GM23338 (cell line): ENCODE results near the gene CENPN. TPM values are rescaled to one million over a fixed set of nuclear protein-coding genes. Genes with fewer than 3 reads are reported as not detected.

Experiments
- ATAC-seq: fragments of 200-7000 bp; cut with Tn5 transposase; 3 replicates; pipeline ENCODE4 v1.9.1; 2020
- DNase-seq: peaks from one replicate; pipeline ENCODE4 v3.0.0-alpha.2; 2015; ENCODE audit warnings: low spot score
- H2AFZ ChIP-seq: fragments of 200-600 bp; sonication (generic); 2 replicates; pipeline ENCODE4 v1.8.0; 2016; ENCODE audit warnings: antibody characterized with exemption, mild to moderate bottlenecking, moderate library complexity
- H3F3A ChIP-seq: fragments of 200-600 bp; sonication (generic); replicated peaks from 2 replicates; pipeline ENCODE4 v1.8.0; 2017; ENCODE audit warnings: antibody characterized with exemption, mixed run types, low read depth
- H3K27ac ChIP-seq: fragments of 200-600 bp; sonication (generic); 2 replicates; pipeline ENCODE4 v1.6.1; 2016; ENCODE audit warnings: low read depth
- H3K27me3 ChIP-seq: fragments of 200-600 bp; sonication (generic); 2 replicates; pipeline ENCODE4 v1.8.0; 2016; ENCODE audit warnings: mild to moderate bottlenecking, mixed run types, moderate library complexity; ENCODE audit not compliant: insufficient read depth
- H3K36me3 ChIP-seq: fragments of 200-600 bp; sonication (generic); 2 replicates; pipeline ENCODE4 v1.8.0; 2016; ENCODE audit warnings: mild to moderate bottlenecking; ENCODE audit not compliant: insufficient read depth
- H3K4me1 ChIP-seq: fragments of 200-600 bp; sonication (generic); 2 replicates; pipeline ENCODE4 v1.8.0; 2016; ENCODE audit warnings: mild to moderate bottlenecking, moderate library complexity; ENCODE audit not compliant: insufficient read depth
- H3K4me2 ChIP-seq: fragments of 200-600 bp; sonication (generic); 2 replicates; pipeline ENCODE4 v1.7.1; 2017; ENCODE audit warnings: mixed run types
- H3K4me3 ChIP-seq: fragments of 200-600 bp; sonication (generic); 2 replicates; pipeline ENCODE4 v1.6.1; 2016; ENCODE audit warnings: mixed run types
- H3K79me2 ChIP-seq: fragments of 200-600 bp; sonication (generic); replicated peaks from 2 replicates; pipeline ENCODE4 v1.8.0; 2017; ENCODE audit warnings: mild to moderate bottlenecking; ENCODE audit not compliant: insufficient read depth
- H3K9me2 ChIP-seq: fragments of 200-600 bp; sonication (generic); 2 replicates; pipeline ENCODE4 v1.8.0; 2017; ENCODE audit not compliant: insufficient read depth
- H4K20me1 ChIP-seq: fragments of 200-600 bp; sonication (generic); replicated peaks from 2 replicates; pipeline ENCODE4 v1.8.0; 2017; ENCODE audit warnings: mild to moderate bottlenecking; ENCODE audit not compliant: insufficient read depth
- H3K27ac Mint-ChIP-seq: 2 replicates; pipeline ENCODE4 v1.8.0; 2020; ENCODE audit warnings: inconsistent platforms, mild to moderate bottlenecking, moderate library complexity, mixed read lengths
- H3K27me3 Mint-ChIP-seq: 3 replicates; pipeline ENCODE4 v1.8.0; 2022; ENCODE audit warnings: low read depth, mild to moderate bottlenecking, moderate library complexity, mixed read lengths, inconsistent platforms; ENCODE audit not compliant: insufficient read depth, poor library complexity
- H3K36me3 Mint-ChIP-seq: 3 replicates; pipeline ENCODE4 v1.8.0; 2021; ENCODE audit warnings: low read depth, mild to moderate bottlenecking, inconsistent platforms, moderate library complexity, mixed read lengths
- H3K4me1 Mint-ChIP-seq: 3 replicates; pipeline ENCODE4 v1.8.0; 2020; ENCODE audit warnings: mild to moderate bottlenecking, inconsistent platforms, mixed read lengths
- H3K4me3 Mint-ChIP-seq: 3 replicates; pipeline ENCODE4 v1.8.0; 2021; ENCODE audit warnings: moderate library complexity, mild to moderate bottlenecking, inconsistent platforms, mixed read lengths
- H3K9me3 Mint-ChIP-seq: 3 replicates; pipeline ENCODE4 v1.8.0; 2020; ENCODE audit warnings: moderate library complexity, mild to moderate bottlenecking, inconsistent platforms, mixed read lengths
- CREB1 ChIP-seq: fragments of 250-450 bp; sonication (Bioruptor Pico); IDR thresholded peaks from 2 replicates; pipeline ENCODE4 v1.5.0; 2020; ENCODE audit warnings: low read depth, mild to moderate bottlenecking, moderate library complexity
- CTCF ChIP-seq, 2 experiments: fragments of 200-600 bp in 1 of 2; sonication (generic) in 1 of 2; conservative IDR thresholded peaks; 2 replicates each; pipeline versions ENCODE4 v1.5.1 to v1.6.1; 2016 to 2017; ENCODE audit warnings: antibody characterized with exemption in 2 of 2, low read depth in 2 of 2, mild to moderate bottlenecking in 2 of 2, moderate library complexity in 1 of 2
- ETS1 ChIP-seq: IDR thresholded peaks from 2 replicates; pipeline ENCODE4 v1.6.1; 2016; ENCODE audit warnings: antibody characterized with exemption
- EZH2 ChIP-seq: fragments of 200-600 bp; sonication (generic); IDR thresholded peaks from one replicate; pipeline ENCODE4 v1.8.0; 2017; ENCODE audit warnings: antibody characterized with exemption, mild to moderate bottlenecking, low read depth; ENCODE audit not compliant: unreplicated experiment
- JUNB ChIP-seq: IDR thresholded peaks from one replicate; pipeline ENCODE4 v1.6.1; 2016; ENCODE audit warnings: antibody characterized with exemption; ENCODE audit not compliant: unreplicated experiment
- NANOG ChIP-seq: IDR thresholded peaks from 2 replicates; pipeline ENCODE4 v1.6.1; 2016; ENCODE audit warnings: antibody characterized with exemption, borderline replicate concordance
- POLR2AphosphoS5 ChIP-seq: IDR thresholded peaks from 2 replicates; pipeline ENCODE4 v1.6.1; 2016; ENCODE audit warnings: antibody characterized with exemption, low read depth
- STAT1 ChIP-seq: IDR thresholded peaks from one replicate; pipeline ENCODE4 v1.6.1; 2016; ENCODE audit warnings: antibody characterized with exemption; ENCODE audit not compliant: unreplicated experiment
- ZNF114 ChIP-seq: fragments of 250-450 bp; sonication (Bioruptor Pico); IDR thresholded peaks from 2 replicates; pipeline ENCODE4 v1.5.0; 2020; ENCODE audit warnings: mild to moderate bottlenecking, moderate library complexity
- ZNF331 ChIP-seq: fragments of 250-450 bp; sonication (Bioruptor Pico); IDR thresholded peaks from 2 replicates; pipeline ENCODE4 v1.5.0; 2020; ENCODE audit warnings: low read depth, mild to moderate bottlenecking, moderate library complexity
- polyA plus RNA-seq: library from polyadenylated mRNA; unstranded; fragments of >200 nt; fragmentation: Nextera tagmentation; extraction: Ambion mirVana; gene quantifications from 2 replicates; pipeline ENCODE4 v1.2.1, GENCODE V29; 2016
- total RNA-seq: library from RNA; depleted of rRNA; stranded (reverse); fragments of >200 nt; shearing (Covaris generic); gene quantifications from 2 replicates; pipeline ENCODE4 v1.2.3, GENCODE V29; 2014
- TF ChIP-seq, protein P1 (sequence below): IDR thresholded peaks from one replicate; pipeline ENCODE4 v1.6.1; 2018; ENCODE audit warnings: antibody characterized with exemption; ENCODE audit not compliant: unreplicated experiment

CENPN gene
- total and polyA plus RNA-seq, 2 experiments from 2014 or later = 43.6 to 80.8 TPM

- TF ChIP-seq POLR2AphosphoS5 (no peak), NANOG (no peak), JUNB (no peak)
- TF ChIP-seq, protein P1, sequence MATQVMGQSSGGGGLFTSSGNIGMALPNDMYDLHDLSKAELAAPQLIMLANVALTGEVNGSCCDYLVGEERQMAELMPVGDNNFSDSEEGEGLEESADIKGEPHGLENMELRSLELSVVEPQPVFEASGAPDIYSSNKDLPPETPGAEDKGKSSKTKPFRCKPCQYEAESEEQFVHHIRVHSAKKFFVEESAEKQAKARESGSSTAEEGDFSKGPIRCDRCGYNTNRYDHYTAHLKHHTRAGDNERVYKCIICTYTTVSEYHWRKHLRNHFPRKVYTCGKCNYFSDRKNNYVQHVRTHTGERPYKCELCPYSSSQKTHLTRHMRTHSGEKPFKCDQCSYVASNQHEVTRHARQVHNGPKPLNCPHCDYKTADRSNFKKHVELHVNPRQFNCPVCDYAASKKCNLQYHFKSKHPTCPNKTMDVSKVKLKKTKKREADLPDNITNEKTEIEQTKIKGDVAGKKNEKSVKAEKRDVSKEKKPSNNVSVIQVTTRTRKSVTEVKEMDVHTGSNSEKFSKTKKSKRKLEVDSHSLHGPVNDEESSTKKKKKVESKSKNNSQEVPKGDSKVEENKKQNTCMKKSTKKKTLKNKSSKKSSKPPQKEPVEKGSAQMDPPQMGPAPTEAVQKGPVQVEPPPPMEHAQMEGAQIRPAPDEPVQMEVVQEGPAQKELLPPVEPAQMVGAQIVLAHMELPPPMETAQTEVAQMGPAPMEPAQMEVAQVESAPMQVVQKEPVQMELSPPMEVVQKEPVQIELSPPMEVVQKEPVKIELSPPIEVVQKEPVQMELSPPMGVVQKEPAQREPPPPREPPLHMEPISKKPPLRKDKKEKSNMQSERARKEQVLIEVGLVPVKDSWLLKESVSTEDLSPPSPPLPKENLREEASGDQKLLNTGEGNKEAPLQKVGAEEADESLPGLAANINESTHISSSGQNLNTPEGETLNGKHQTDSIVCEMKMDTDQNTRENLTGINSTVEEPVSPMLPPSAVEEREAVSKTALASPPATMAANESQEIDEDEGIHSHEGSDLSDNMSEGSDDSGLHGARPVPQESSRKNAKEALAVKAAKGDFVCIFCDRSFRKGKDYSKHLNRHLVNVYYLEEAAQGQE = no peak
These were observed 8.9 kb upstream of the CENPN start (continued) for GRCh38 chr16:80997964-80998620.

GRCh38 chr16:81000873-81001272 lies 6.1 kb upstream of the CENPN start:
- Mint-ChIP-seq H3K27me3 (peaks cover 2% of the 10 kb centered on the region), H3K27ac (no peak overlapping the region), H3K4me3 (no peak overlapping the region), H3K4me1 (peaks cover 14% of the 10 kb centered on the region), H3K9me3 (no peaks in the 10 kb centered on the region), H3K36me3 (no peaks in the 10 kb centered on the region)
- Histone ChIP-seq H3K4me1 (peaks cover 6% of the 10 kb centered on the region), H3K79me2 (peaks cover 99% of the 10 kb centered on the region), H2AFZ (no peak overlapping the region), H3F3A (no peaks in the 10 kb centered on the region), H3K27ac (no peak overlapping the region), H3K9me2 (no peaks in the 10 kb centered on the region), H3K4me3 (no peak overlapping the region), H3K36me3 (no peaks in the 10 kb centered on the region), H4K20me1 (peaks cover 37% of the 10 kb centered on the region), H3K4me2 (no peak overlapping the region), H3K27me3 (no peaks in the 10 kb centered on the region)
- TF ChIP-seq ZNF331 (no peak), EZH2 (no peak), ETS1 (no peak), CREB1 (CRISPR knock-in tag) (no peak), JUNB (no peak), STAT1 (no peak), CTCF (conservative IDR thresholded peaks at IDR 0.05; ENCODE audit: low read depth in 2 of 2) (no peak), NANOG (no peak), POLR2AphosphoS5 (no peak), ZNF114 (no peak)
- TF ChIP-seq, protein P1 = no peak
- no peak for DNase-seq
- no peak for ATAC-seq
